ACC112 (cell line): ENCODE data around the gene PLXNA2.
A peak's percentile ranks its signal among the peaks of the same experiment; 100 is the strongest.

Experiments
- H2AFZ ChIP-seq: fragments of 200-600 bp; sonication (generic); one replicate; pipeline ENCODE4 v1.6.0; 2017; ENCODE audit warnings: antibody characterized with exemption, low read length; ENCODE audit not compliant: unreplicated experiment
- H3K27ac ChIP-seq: fragments of 200-600 bp; sonication (generic); 2 replicates; pipeline ENCODE4 v1.5.1; 2014; ENCODE audit warnings: low read depth, mild to moderate bottlenecking, antibody characterized with exemption, low read length, moderate library complexity
- H3K27me3 ChIP-seq: fragments of 200-600 bp; sonication (generic); 2 replicates; pipeline ENCODE4 v1.6.1; 2014; ENCODE audit warnings: mild to moderate bottlenecking, antibody characterized with exemption, low read length, moderate library complexity, mixed read lengths; ENCODE audit not compliant: insufficient read depth
- H3K36me3 ChIP-seq: fragments of 200-600 bp; sonication (generic); 2 replicates; pipeline ENCODE4 v1.6.1; 2016; ENCODE audit warnings: mild to moderate bottlenecking, antibody characterized with exemption, low read length, moderate library complexity, mixed read lengths; ENCODE audit not compliant: insufficient read depth
- H3K4me1 ChIP-seq: fragments of 200-600 bp; sonication (generic); one replicate; pipeline ENCODE4 v1.6.1; 2016; ENCODE audit warnings: low read length, mixed read lengths; ENCODE audit not compliant: insufficient read depth, unreplicated experiment, control insufficient read depth
- H3K4me3 ChIP-seq: fragments of 200-600 bp; sonication (generic); 2 replicates; pipeline ENCODE4 v1.5.1; 2014; ENCODE audit warnings: mild to moderate bottlenecking, low read depth, low read length
- H3K79me2 ChIP-seq: fragments of 200-600 bp; sonication (generic); one replicate; pipeline ENCODE4 v1.6.0; 2016; ENCODE audit warnings: low read length; ENCODE audit not compliant: control insufficient read depth, unreplicated experiment, insufficient read depth

The PLXNA2 gene

GRCh38 chr1:208089761-208090370 is 154.3 kb downstream of the PLXNA2 start:
- H3K27ac ChIP-seq: no peak overlapping the region
- H2AFZ ChIP-seq: no peak overlapping the region
- H3K36me3 ChIP-seq: peaks cover 25% of the 10 kb centered on the region
- H3K27me3 ChIP-seq: no peaks in the 10 kb centered on the region
- no peak overlapping the region for H3K4me3 ChIP-seq
- H3K79me2 ChIP-seq: no peaks in the 10 kb centered on the region
- peaks cover 10% of the 10 kb centered on the region for H3K4me1 ChIP-seq

- Histone ChIP-seq H3K79me2 (no peaks in the 10 kb centered on the region), H2AFZ (no peak overlapping the region), H3K27me3 (no peaks in the 10 kb centered on the region), H3K36me3 (peaks cover 22% of the 10 kb centered on the region), H3K27ac (no peak overlapping the region), H3K4me1 (peaks cover 10% of the 10 kb centered on the region), H3K4me3 (no peak overlapping the region)
Measured at GRCh38 chr1:208089149-208089548, 155.0 kb downstream of the PLXNA2 start.

- no peak overlapping the region for H2AFZ ChIP-seq
- no peaks in the 10 kb centered on the region for H3K27me3 ChIP-seq
- peaks cover 10% of the 10 kb centered on the region for H3K4me1 ChIP-seq
- H3K4me3 ChIP-seq: no peak overlapping the region
- peaks cover 19% of the 10 kb centered on the region for H3K36me3 ChIP-seq
- no peak overlapping the region for H3K27ac ChIP-seq
- no peaks in the 10 kb centered on the region for H3K79me2 ChIP-seq
Measured at GRCh38 chr1:208088319-208088718, 155.9 kb downstream of the PLXNA2 start.

- H2AFZ ChIP-seq: peak overlapping the region; percentile 7
- peaks cover 10% of the 10 kb centered on the region for H3K4me1 ChIP-seq
- H3K36me3 ChIP-seq: peaks cover under 1% of the 10 kb centered on the region; the same call in 1 of the 2 replicates
- peak overlapping the region; percentile 37 for H3K27ac ChIP-seq
- H3K4me3 ChIP-seq: peak overlapping the region; percentile 23; the same call in 1 of the 2 replicates
- H3K27me3 ChIP-seq: no peaks in the 10 kb centered on the region
- H3K79me2 ChIP-seq: no peaks in the 10 kb centered on the region
Measured at GRCh38 chr1:208085655-208086515, 158.3 kb downstream of the PLXNA2 start.

- Histone ChIP-seq H3K27ac (no peak overlapping the region), H3K36me3 (no peaks in the 10 kb centered on the region; the same call in 1 of the 2 replicates), H3K4me3 (no peak overlapping the region), H3K4me1 (peaks cover 10% of the 10 kb centered on the region), H2AFZ (no peak overlapping the region), H3K79me2 (no peaks in the 10 kb centered on the region), H3K27me3 (no peaks in the 10 kb centered on the region)
Measured at GRCh38 chr1:208084764-208085163, 159.4 kb downstream of the PLXNA2 start.

- Histone ChIP-seq H3K27ac (no peak overlapping the region), H3K4me3 (no peak overlapping the region), H2AFZ (no peak overlapping the region), H3K4me1 (peaks cover 10% of the 10 kb centered on the region), H3K79me2 (no peaks in the 10 kb centered on the region), H3K36me3 (no peaks in the 10 kb centered on the region; the same call in 1 of the 2 replicates), H3K27me3 (no peaks in the 10 kb centered on the region)
Measured at GRCh38 chr1:208084220-208084619, 160.0 kb downstream of the PLXNA2 start.

GRCh38 chr1:208083715-208084085 is 160.5 kb downstream of the PLXNA2 start:
- Histone ChIP-seq H3K36me3 (no peaks in the 10 kb centered on the region; the same call in 1 of the 2 replicates), H2AFZ (no peak overlapping the region), H3K4me1 (peaks cover 10% of the 10 kb centered on the region), H3K79me2 (no peaks in the 10 kb centered on the region), H3K4me3 (no peak overlapping the region), H3K27me3 (no peaks in the 10 kb centered on the region), H3K27ac (no peak overlapping the region)

- Histone ChIP-seq H3K27ac (no peak overlapping the region), H2AFZ (no peak overlapping the region), H3K4me1 (peaks cover 10% of the 10 kb centered on the region), H3K4me3 (no peak overlapping the region), H3K36me3 (no peaks in the 10 kb centered on the region; the same call in 1 of the 2 replicates), H3K79me2 (no peaks in the 10 kb centered on the region), H3K27me3 (no peaks in the 10 kb centered on the region)
Measured at GRCh38 chr1:208083016-208083714, 161.0 kb downstream of the PLXNA2 start.

- H3K27me3 ChIP-seq: no peaks in the 10 kb centered on the region
- H2AFZ ChIP-seq: no peak overlapping the region
Measured at GRCh38 chr1:208081972-208082371, 162.2 kb downstream of the PLXNA2 start.

GRCh38 chr1:208080396-208081286 is 163.5 kb downstream of the PLXNA2 start:
- Histone ChIP-seq H3K36me3 (no peaks in the 10 kb centered on the region; the same call in none of the 2 replicates), H3K27ac (no peak overlapping the region), H2AFZ (no peak overlapping the region), H3K79me2 (no peaks in the 10 kb centered on the region), H3K4me3 (no peak overlapping the region), H3K27me3 (no peaks in the 10 kb centered on the region), H3K4me1 (no peaks in the 10 kb centered on the region)

More at GRCh38 chr1:208081972-208082371, 162.2 kb downstream of the PLXNA2 start:
- H3K36me3 ChIP-seq: no peaks in the 10 kb centered on the region; the same call in 1 of the 2 replicates
- no peak overlapping the region for H3K27ac ChIP-seq
- H3K4me1 ChIP-seq: peaks cover 3% of the 10 kb centered on the region
- no peak overlapping the region for H3K4me3 ChIP-seq
- H3K79me2 ChIP-seq: no peaks in the 10 kb centered on the region
